C4-2B (cell line): Measurements from ENCODE around the gene ZSCAN12.

Experiments used
- ZFX ChIP-seq: fragments of 450-650 bp; IDR thresholded peaks from 2 replicates; pipeline ENCODE4 v1.6.1; 2017
- TF ChIP-seq, protein P1 (sequence below): fragments of 450-650 bp; conservative IDR thresholded peaks from 2 replicates; pipeline ENCODE4 v1.5.1; 2017; ENCODE audit warnings: mild to moderate bottlenecking

DNA sequence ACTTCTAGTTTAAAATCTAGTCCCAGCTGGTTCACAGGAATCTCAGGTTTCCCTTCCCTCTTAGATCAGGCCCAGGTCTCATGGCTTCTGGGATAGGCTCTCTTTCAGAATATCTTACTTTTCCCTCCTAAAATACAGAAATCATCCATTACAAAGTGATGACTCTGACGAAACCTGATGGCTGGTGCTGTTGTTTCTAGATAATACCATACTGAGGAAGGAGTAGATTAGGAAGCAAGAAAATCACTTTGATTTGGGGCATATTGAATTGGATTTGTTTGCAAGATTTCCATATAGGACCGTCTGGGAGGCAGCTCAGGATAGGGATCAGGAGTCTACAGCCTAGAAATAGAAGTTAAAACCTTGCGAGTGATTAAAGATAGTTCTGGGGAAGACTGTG lies 46.2 kb downstream of the ZSCAN12 start:
- TF ChIP-seq, protein P1, sequence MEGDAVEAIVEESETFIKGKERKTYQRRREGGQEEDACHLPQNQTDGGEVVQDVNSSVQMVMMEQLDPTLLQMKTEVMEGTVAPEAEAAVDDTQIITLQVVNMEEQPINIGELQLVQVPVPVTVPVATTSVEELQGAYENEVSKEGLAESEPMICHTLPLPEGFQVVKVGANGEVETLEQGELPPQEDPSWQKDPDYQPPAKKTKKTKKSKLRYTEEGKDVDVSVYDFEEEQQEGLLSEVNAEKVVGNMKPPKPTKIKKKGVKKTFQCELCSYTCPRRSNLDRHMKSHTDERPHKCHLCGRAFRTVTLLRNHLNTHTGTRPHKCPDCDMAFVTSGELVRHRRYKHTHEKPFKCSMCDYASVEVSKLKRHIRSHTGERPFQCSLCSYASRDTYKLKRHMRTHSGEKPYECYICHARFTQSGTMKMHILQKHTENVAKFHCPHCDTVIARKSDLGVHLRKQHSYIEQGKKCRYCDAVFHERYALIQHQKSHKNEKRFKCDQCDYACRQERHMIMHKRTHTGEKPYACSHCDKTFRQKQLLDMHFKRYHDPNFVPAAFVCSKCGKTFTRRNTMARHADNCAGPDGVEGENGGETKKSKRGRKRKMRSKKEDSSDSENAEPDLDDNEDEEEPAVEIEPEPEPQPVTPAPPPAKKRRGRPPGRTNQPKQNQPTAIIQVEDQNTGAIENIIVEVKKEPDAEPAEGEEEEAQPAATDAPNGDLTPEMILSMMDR, result no peak
- TF ChIP-seq ZFX, result no peak
